ENCODE measurements around the gene PPP1R14B.
A peak's percentile ranks its signal among the peaks of the same experiment; 100 is the strongest.
"Not testable (repeated sequence)": the region's sequence is repeated elsewhere in the genome, so short reads cannot be mapped to it uniquely, and the experiment has no call there.

The PPP1R14B gene

GRCh38 chr11:64260147-64260708, 13.5 kb upstream of the PPP1R14B start:
- DNase-seq = no peak

- DNase-seq = no peak
Measured at GRCh38 chr11:64259533-64260067, 12.9 kb upstream of the PPP1R14B start.

- no peak for DNase-seq
Measured at GRCh38 chr11:64258946-64259532, 12.3 kb upstream of the PPP1R14B start.

GRCh38 chr11:64258356-64258755, 11.6 kb upstream of the PPP1R14B start:
- DNase-seq = no peak

GRCh38 chr11:64256300-64256699, 9.6 kb upstream of the PPP1R14B start:
- no peak for DNase-seq

GRCh38 chr11:64255135-64256128, 8.7 kb upstream of the PPP1R14B start:
- no peak for DNase-seq

- DNase-seq = no peak
Measured at GRCh38 chr11:64254326-64254725, 7.6 kb upstream of the PPP1R14B start.

GRCh38 chr11:64253481-64253880, 6.7 kb upstream of the PPP1R14B start:
- DNase-seq = no peak

GRCh38 chr11:64253043-64253442, 6.3 kb upstream of the PPP1R14B start:
- no peak for DNase-seq

GRCh38 chr11:64252003-64252872, 5.5 kb upstream of the PPP1R14B start:
- no peak for DNase-seq

GRCh38 chr11:64251753-64252002, 4.9 kb upstream of the PPP1R14B start:
- no peak for DNase-seq

- no peak for DNase-seq
Measured at GRCh38 chr11:64251016-64251752, 4.4 kb upstream of the PPP1R14B start, which contains the start of gene PLCB3. Gene PLCB3, plus strand, starts transcription at chr11:64251530. Its CDS starts 120 bp downstream, at chr11:64251650.

- DNase-seq = peak; percentile 6
Measured at GRCh38 chr11:64250415-64251015, 3.8 kb upstream of the PPP1R14B start.

- no peak for DNase-seq
Measured at GRCh38 chr11:64249563-64250414, 3.0 kb upstream of the PPP1R14B start.

- no peak for DNase-seq
Measured at GRCh38 chr11:64249038-64249437, 2.3 kb upstream of the PPP1R14B start.

- no peak for DNase-seq
Measured at GRCh38 chr11:64248578-64248977, 1.8 kb upstream of the PPP1R14B start.

GRCh38 chr11:64247729-64248531, 1.2 kb upstream of the PPP1R14B start:
- DNase-seq = no peak

GRCh38 chr11:64246621-64246870, 197 bp downstream of the PPP1R14B start:
- not testable (repeated sequence) for DNase-seq

- no peak for DNase-seq
Measured at GRCh38 chr11:64245797-64246620, 734 bp downstream of the PPP1R14B start.

Measured in NCI-H524 treated with DMSO at 0.1 percent for 48 hours (cell line).